Type B pancreatic cell (in vitro differentiated cells): ENCODE results near the gene OR51E1. TPM values are rescaled to one million over a fixed set of nuclear protein-coding genes. Genes with fewer than 3 reads are reported as not detected.

ENCODE experiments used
- DNase-seq: peaks from one replicate; pipeline ENCODE4 v3.0.0; 2021; ENCODE audit warnings: mixed read lengths; ENCODE audit not compliant: unreplicated experiment; ENCODE audit errors: extremely low spot score
- H3K27ac Mint-ChIP-seq: 2 replicates; pipeline ENCODE4 v1.8.0; 2021; ENCODE audit warnings: mild to moderate bottlenecking, mixed read lengths
- H3K27me3 Mint-ChIP-seq: 2 replicates; pipeline ENCODE4 v1.8.0; 2021; ENCODE audit warnings: mixed read lengths
- H3K36me3 Mint-ChIP-seq: 2 replicates; pipeline ENCODE4 v1.8.0; 2021; ENCODE audit warnings: mixed read lengths
- H3K4me1 Mint-ChIP-seq: one replicate; pipeline ENCODE4 v1.8.0; 2021; ENCODE audit warnings: mixed read lengths; ENCODE audit not compliant: unreplicated experiment
- H3K4me3 Mint-ChIP-seq: 2 replicates; pipeline ENCODE4 v1.8.0; 2021; ENCODE audit warnings: mild to moderate bottlenecking, mixed read lengths
- H3K9me3 Mint-ChIP-seq: 2 replicates; pipeline ENCODE4 v1.8.0; 2021; ENCODE audit warnings: mixed read lengths
- total RNA-seq: library from RNA; stranded (reverse); gene quantifications from 2 replicates; pipeline ENCODE4 v1.2.1, GENCODE V29; 2021; ENCODE audit warnings: low replicate concordance
- TF ChIP-seq, protein P1 (sequence below): fragments of 200-600 bp; sonication (generic); conservative IDR thresholded peaks from 2 replicates; pipeline ENCODE4 v1.5.0; 2021; ENCODE audit warnings: antibody characterized with exemption, mild to moderate bottlenecking

OR51E1 gene
- total RNA-seq, 1 donor from 2014 or later: 0.51 TPM

DNA sequence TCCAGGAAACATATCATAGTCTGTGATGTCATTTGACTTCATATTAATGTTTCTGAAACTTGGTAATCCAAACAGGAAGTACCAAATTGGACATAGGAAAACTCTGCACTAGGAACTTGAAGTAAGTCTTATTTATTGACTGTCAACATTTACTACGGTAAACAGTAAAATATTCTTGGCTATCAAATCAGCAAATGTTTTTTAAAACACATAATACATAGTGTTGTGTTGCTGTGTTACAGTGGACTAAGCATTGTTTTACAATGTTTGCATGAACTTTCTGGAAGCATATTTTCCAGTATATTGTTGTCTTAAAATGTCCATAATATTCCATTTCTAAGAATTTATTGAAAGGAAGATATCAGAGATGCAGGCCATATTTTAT, 56.6 kb downstream of the OR51E1 start:
- H3K4me1 Mint-ChIP-seq: peaks cover 9% of the 10 kb centered on the region
- H3K27ac Mint-ChIP-seq: no peak overlapping the region
- no peaks in the 10 kb centered on the region for H3K9me3 Mint-ChIP-seq
- no peak overlapping the region for H3K4me3 Mint-ChIP-seq
- no peaks in the 10 kb centered on the region for H3K27me3 Mint-ChIP-seq
- H3K36me3 Mint-ChIP-seq: no peaks in the 10 kb centered on the region
- TF ChIP-seq, protein P1, sequence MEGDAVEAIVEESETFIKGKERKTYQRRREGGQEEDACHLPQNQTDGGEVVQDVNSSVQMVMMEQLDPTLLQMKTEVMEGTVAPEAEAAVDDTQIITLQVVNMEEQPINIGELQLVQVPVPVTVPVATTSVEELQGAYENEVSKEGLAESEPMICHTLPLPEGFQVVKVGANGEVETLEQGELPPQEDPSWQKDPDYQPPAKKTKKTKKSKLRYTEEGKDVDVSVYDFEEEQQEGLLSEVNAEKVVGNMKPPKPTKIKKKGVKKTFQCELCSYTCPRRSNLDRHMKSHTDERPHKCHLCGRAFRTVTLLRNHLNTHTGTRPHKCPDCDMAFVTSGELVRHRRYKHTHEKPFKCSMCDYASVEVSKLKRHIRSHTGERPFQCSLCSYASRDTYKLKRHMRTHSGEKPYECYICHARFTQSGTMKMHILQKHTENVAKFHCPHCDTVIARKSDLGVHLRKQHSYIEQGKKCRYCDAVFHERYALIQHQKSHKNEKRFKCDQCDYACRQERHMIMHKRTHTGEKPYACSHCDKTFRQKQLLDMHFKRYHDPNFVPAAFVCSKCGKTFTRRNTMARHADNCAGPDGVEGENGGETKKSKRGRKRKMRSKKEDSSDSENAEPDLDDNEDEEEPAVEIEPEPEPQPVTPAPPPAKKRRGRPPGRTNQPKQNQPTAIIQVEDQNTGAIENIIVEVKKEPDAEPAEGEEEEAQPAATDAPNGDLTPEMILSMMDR: no peak
- DNase-seq: no peak

DNA sequence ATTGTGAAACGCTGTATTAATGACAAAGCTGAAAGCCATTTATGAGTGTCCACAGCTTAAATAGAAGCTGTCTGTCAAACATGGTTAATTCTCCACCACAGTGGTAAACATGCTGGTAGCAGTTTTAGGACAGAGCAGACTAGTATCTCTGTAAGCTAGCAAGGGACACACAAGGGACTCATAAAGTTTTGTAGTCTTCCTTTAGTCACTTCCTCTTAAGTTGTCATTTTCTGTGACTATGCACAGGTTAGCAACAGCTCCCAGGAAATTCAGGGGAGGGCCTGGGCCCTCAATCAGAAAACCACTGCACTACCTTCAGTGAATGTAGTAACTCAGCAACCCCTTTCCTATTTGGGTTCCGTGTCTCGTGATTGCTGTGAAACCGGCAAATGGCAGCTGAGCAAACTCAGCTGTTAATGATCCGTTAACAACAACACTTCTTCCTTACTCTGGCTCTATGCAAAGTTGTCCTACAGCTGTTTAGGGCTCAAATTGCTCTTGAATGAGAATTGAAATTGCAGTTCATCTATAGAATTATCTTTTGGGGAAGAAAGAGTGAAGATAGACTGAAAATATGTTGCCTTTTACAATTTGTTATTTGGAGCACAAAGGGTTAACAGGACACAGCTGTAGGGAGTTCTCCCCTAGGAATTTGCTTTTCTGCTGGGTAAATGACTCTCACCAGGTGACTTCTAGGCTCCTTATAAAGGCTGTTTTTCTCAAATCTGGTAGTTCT, 60.4 kb downstream of the OR51E1 start, which contains the start of gene MMP26:
TSS of gene MMP26 (plus strand) at position 731 of the 736 bp plus-strand sequence.
- DNase-seq: no peak
- TF ChIP-seq, protein P1: no peak
- Mint-ChIP-seq H3K4me1 (peaks cover 9% of the 10 kb centered on the region), H3K36me3 (no peaks in the 10 kb centered on the region), H3K27ac (peak within 1 kb of the TSS; percentile 8), H3K4me3 (peak within 1 kb of the TSS; percentile 8), H3K9me3 (no peaks in the 10 kb centered on the region), H3K27me3 (no peaks in the 10 kb centered on the region)

DNA sequence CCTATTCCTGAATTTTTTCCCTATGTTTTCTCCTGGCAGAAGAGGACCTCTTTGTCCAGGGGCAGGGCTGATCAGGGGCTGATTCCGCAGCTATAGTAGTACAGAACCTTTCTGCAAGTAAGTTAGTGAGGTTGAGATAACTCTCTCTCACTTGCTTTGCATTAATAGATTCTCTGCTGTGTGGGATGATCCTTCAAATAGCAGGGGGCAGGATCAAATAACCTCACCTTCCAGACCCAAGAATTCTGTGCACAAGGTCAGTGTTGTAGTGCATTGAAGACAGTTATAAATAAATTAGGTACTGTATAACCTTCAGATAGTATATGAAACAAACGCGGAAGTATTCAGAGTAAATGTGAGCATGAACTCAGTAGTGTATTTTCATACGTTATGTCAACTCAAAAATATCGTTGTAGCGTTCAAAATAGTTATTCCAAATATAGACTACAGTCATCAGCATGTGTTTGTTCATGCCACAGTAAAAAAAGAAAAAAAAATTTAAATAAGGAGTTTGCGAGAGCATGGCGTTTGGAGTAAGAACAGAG, 61.1 kb downstream of the OR51E1 start:
- H3K27me3 Mint-ChIP-seq: no peaks in the 10 kb centered on the region
- H3K4me1 Mint-ChIP-seq: peaks cover 9% of the 10 kb centered on the region
- H3K27ac Mint-ChIP-seq: no peak overlapping the region
- H3K9me3 Mint-ChIP-seq: no peaks in the 10 kb centered on the region
- no peak overlapping the region for H3K4me3 Mint-ChIP-seq
- no peak for DNase-seq
- TF ChIP-seq, protein P1: no peak
- H3K36me3 Mint-ChIP-seq: no peaks in the 10 kb centered on the region

Other genes starting within 250 kb of the OR51E1 start
- not detected in 2 replicates for gene OR52K2, start 194.7 kb upstream of the OR51E1 start, total RNA-seq
- gene OR52K1, start 161.3 kb upstream of the OR51E1 start, total RNA-seq: not detected in 2 replicates
- not detected in 2 replicates for gene OR52M1, start 98.8 kb upstream of the OR51E1 start, total RNA-seq
- not detected in 2 replicates for gene OR52I2, start 62.2 kb upstream of the OR51E1 start, total RNA-seq
- gene OR52I1, start 49.9 kb upstream of the OR51E1 start, total RNA-seq: not detected in 2 replicates
- gene TRIM68, start 35.8 kb upstream of the OR51E1 start, total RNA-seq: 13.9 and 14.5 TPM in 2 replicates
- not detected in 2 replicates for gene OR51D1, start 6.5 kb upstream of the OR51E1 start, total RNA-seq
- gene OR51E2, start 53.9 kb downstream of the OR51E1 start, total RNA-seq: 0.58 TPM in 1 of 2 replicates, not detected in the other
- gene MMP26, start 60.8 kb downstream of the OR51E1 start, total RNA-seq: not detected in 2 replicates
- not detected in 2 replicates for gene OR51F1, start 126.0 kb downstream of the OR51E1 start, total RNA-seq
- gene OR52R1, start 160.4 kb downstream of the OR51E1 start, total RNA-seq: not detected in 2 replicates
- not detected in 2 replicates for gene OR51F2, start 177.3 kb downstream of the OR51E1 start, total RNA-seq
- gene OR51S1, start 205.2 kb downstream of the OR51E1 start, total RNA-seq: not detected in 2 replicates
- gene OR51T1, start 237.9 kb downstream of the OR51E1 start, total RNA-seq: 0.39 TPM in 1 of 2 replicates, not detected in the other